Umbilical cord (tissue), 2 donors: ENCODE data around the gene GAB4. TPM values are rescaled to one million over a fixed set of nuclear protein-coding genes. Genes with fewer than 3 reads are reported as not detected.

Source experiments
- DNase-seq: peaks from one replicate; pipeline ENCODE4 v3.0.0-alpha.2; 2015; ENCODE audit warnings: low spot score
- total RNA-seq: library from RNA; depleted of rRNA; stranded (reverse); fragments of >200 nt; gene quantifications from one replicate; pipeline ENCODE4 v1.2.3, GENCODE V29; 2014; ENCODE audit warnings: low replicate concordance; ENCODE audit not compliant: insufficient read depth

Gene GAB4
- total RNA-seq, 1 donor from 2014 or later: 1.7 TPM

- DNase-seq: no peak
Measured at GRCh38 chr22:16912281-16912680, 95.7 kb downstream of the GAB4 start.

Other genes starting within 250 kb of the GAB4 start
- gene XKR3, start 182.8 kb downstream of the GAB4 start, total RNA-seq: 9.4 TPM
- gene IL17RA, start 76.8 kb upstream of the GAB4 start, total RNA-seq: 9.6 TPM
- 1.7 TPM for gene TMEM121B, start 113.1 kb upstream of the GAB4 start, total RNA-seq
- 11.3 TPM for gene HDHD5, start 151.1 kb upstream of the GAB4 start, total RNA-seq
- gene ADA2, start 211.2 kb upstream of the GAB4 start, total RNA-seq: 11.6 TPM